Suprapubic skin (tissue), 4 donors: ENCODE results near the gene C15orf39. TPM values are rescaled to one million over a fixed set of nuclear protein-coding genes. Genes with fewer than 3 reads are reported as not detected.

Source experiments
- DNase-seq, 2 donors: peaks; one replicate each; pipeline ENCODE4 v3.0.0-alpha.2; 2019; ENCODE audit warnings: low spot score in 2 of 2
- H3K27ac ChIP-seq: fragments of 200-600 bp; sonication (generic); one replicate; pipeline ENCODE4 v1.5.1; 2019
- H3K27me3 ChIP-seq: fragments of 200-600 bp; sonication (generic); one replicate; pipeline ENCODE4 v1.5.1; 2019
- H3K36me3 ChIP-seq: fragments of 200-600 bp; sonication (generic); one replicate; pipeline ENCODE4 v1.5.1; 2019
- H3K4me1 ChIP-seq: fragments of 200-600 bp; sonication (generic); one replicate; pipeline ENCODE4 v1.5.1; 2019
- H3K4me3 ChIP-seq: fragments of 200-600 bp; sonication (generic); one replicate; pipeline ENCODE4 v1.5.1; 2019; ENCODE audit warnings: mild to moderate bottlenecking
- H3K9me3 ChIP-seq: fragments of 200-600 bp; sonication (generic); one replicate; pipeline ENCODE4 v1.5.1; 2019
- CTCF ChIP-seq, 2 donors: fragments of 200-600 bp in 1 of 2; fragments of 450-650 bp in 1 of 2; sonication (generic) in 1 of 2; IDR thresholded peaks; one replicate each; pipeline ENCODE4 v1.5.1; 2016 to 2019; ENCODE audit warnings: antibody characterized with exemption in 2 of 2, mild to moderate bottlenecking in 1 of 2, moderate library complexity in 1 of 2
- EP300 ChIP-seq: sonication (generic); formaldehyde crosslinking; IDR thresholded peaks from one replicate; pipeline ENCODE4 v1.6.1; 2017; ENCODE audit warnings: antibody characterized with exemption
- POLR2A ChIP-seq, 2 donors: fragments of 450-650 bp; IDR thresholded peaks; one replicate each; pipeline ENCODE4 v1.6.1; 2017; ENCODE audit warnings: antibody characterized with exemption in 2 of 2, mild to moderate bottlenecking in 2 of 2, moderate library complexity in 2 of 2
- POLR2AphosphoS5 ChIP-seq, 3 donors: sonication (generic); formaldehyde crosslinking; IDR thresholded peaks; one replicate each; pipeline ENCODE4 v1.6.1; 2017; ENCODE audit warnings: antibody characterized with exemption in 3 of 3
- WGBS: methylation state at CpG from one replicate; pipeline ENCODE4 v1.1.5; 2018; 5-methylcytosine and 5-hydroxymethylcytosine counted together
- total RNA-seq, 4 donors: library from RNA; depleted of rRNA; stranded (reverse); fragments of >200 nt; gene quantifications; one replicate each; pipeline ENCODE4 v1.1.0, GENCODE V29; 2016

Gene C15orf39
- total RNA-seq, 4 donors from 2014 or later = 33.0 to 35.2 (median 33.3) TPM

GRCh38 chr15:75195766-75196241 is 5.9 kb upstream of the C15orf39 start:
- H3K27me3 ChIP-seq = no peaks in the 10 kb centered on the region
- no peaks in the 10 kb centered on the region for H3K9me3 ChIP-seq
- WGBS = 64% methylated on average over 14 of the region's 14 CpGs
- no peak overlapping the region for H3K27ac ChIP-seq
- H3K4me1 ChIP-seq = peaks cover 26% of the 10 kb centered on the region
- DNase-seq = no peak
- TF ChIP-seq POLR2AphosphoS5 (IDR thresholded peaks at IDR 0.05) (no peak), CTCF (IDR thresholded peaks at IDR 0.05) (no peak), EP300 (no peak), POLR2A (IDR thresholded peaks at IDR 0.05) (no peak)
- H3K4me3 ChIP-seq = no peak overlapping the region
- H3K36me3 ChIP-seq = no peaks in the 10 kb centered on the region

- H3K36me3 ChIP-seq = no peaks in the 10 kb centered on the region
- H3K27me3 ChIP-seq = no peaks in the 10 kb centered on the region
- no peak for DNase-seq
- WGBS = 64% methylated on average over 4 of the region's 4 CpGs
- H3K9me3 ChIP-seq = no peaks in the 10 kb centered on the region
- H3K4me1 ChIP-seq = peaks cover 35% of the 10 kb centered on the region
- H3K4me3 ChIP-seq = no peak overlapping the region
- no peak for TF ChIP-seq CTCF (IDR thresholded peaks at IDR 0.05)
- TF ChIP-seq POLR2A (IDR thresholded peaks at IDR 0.05) = no peak
- TF ChIP-seq EP300 = no peak
- TF ChIP-seq POLR2AphosphoS5 (IDR thresholded peaks at IDR 0.05) = no peak
- no peak overlapping the region for H3K27ac ChIP-seq
These were observed 4.5 kb upstream of the C15orf39 start for GRCh38 chr15:75197062-75197630.

GRCh38 chr15:75198560-75199356 is 2.9 kb upstream of the C15orf39 start:
- no peak for TF ChIP-seq EP300
- no peak for TF ChIP-seq POLR2A (IDR thresholded peaks at IDR 0.05)
- TF ChIP-seq POLR2AphosphoS5 (IDR thresholded peaks at IDR 0.05) = no peak
- no peak for TF ChIP-seq CTCF (IDR thresholded peaks at IDR 0.05)
- Histone ChIP-seq H3K36me3 (no peaks in the 10 kb centered on the region), H3K9me3 (no peaks in the 10 kb centered on the region), H3K4me1 (peaks cover 46% of the 10 kb centered on the region), H3K27ac (no peak overlapping the region), H3K27me3 (no peaks in the 10 kb centered on the region), H3K4me3 (no peak overlapping the region)
- WGBS = 88% methylated on average over 3 of the region's 3 CpGs
- no peak for DNase-seq

GRCh38 chr15:75199357-75199940 is 2.2 kb upstream of the C15orf39 start:
- peaks cover 53% of the 10 kb centered on the region for H3K4me1 ChIP-seq

More at GRCh38 chr15:75199357-75199940, 2.2 kb upstream of the C15orf39 start:
- no peak for DNase-seq
- no peaks in the 10 kb centered on the region for H3K36me3 ChIP-seq
- TF ChIP-seq EP300 = no peak
- TF ChIP-seq POLR2AphosphoS5 (IDR thresholded peaks at IDR 0.05) = no peak
- TF ChIP-seq POLR2A (IDR thresholded peaks at IDR 0.05) = no peak
- no peak for TF ChIP-seq CTCF (IDR thresholded peaks at IDR 0.05)
- no peak overlapping the region for H3K27ac ChIP-seq
- H3K4me3 ChIP-seq = no peak overlapping the region
- no peaks in the 10 kb centered on the region for H3K9me3 ChIP-seq
- 51% methylated on average over 2 of the region's 2 CpGs for WGBS
- H3K27me3 ChIP-seq = no peaks in the 10 kb centered on the region
